Brain microvascular endothelial cell (primary cell): ENCODE measurements around the gene ZBTB46.

Experiments used
- DNase-seq: peaks from one replicate; pipeline ENCODE4 v3.0.0-alpha.2; 2020
- H3K27ac ChIP-seq: fragments of 250-450 bp; sonication (Bioruptor Pico); 2 replicates; pipeline ENCODE4 v1.5.1; 2020; ENCODE audit warnings: mild to moderate bottlenecking, moderate library complexity
- H3K27me3 ChIP-seq: fragments of 250-450 bp; sonication (Bioruptor Pico); replicated peaks from 2 replicates; pipeline ENCODE4 v1.5.1; 2020; ENCODE audit warnings: mild to moderate bottlenecking
- H3K36me3 ChIP-seq: fragments of 250-450 bp; sonication (Bioruptor Pico); replicated peaks from 2 replicates; pipeline ENCODE4 v1.5.1; 2020; ENCODE audit warnings: mild to moderate bottlenecking
- H3K4me3 ChIP-seq: 2 replicates; pipeline ENCODE4 v1.5.1; 2011; ENCODE audit warnings: low read depth, mild to moderate bottlenecking, control low read depth, low read length, moderate library complexity
- CTCF ChIP-seq: IDR thresholded peaks from 2 replicates; pipeline ENCODE4 v1.5.1; 2011; ENCODE audit warnings: low read depth, mild to moderate bottlenecking, moderate library complexity, low read length, control low read depth, inconsistent platforms; ENCODE audit errors: missing control alignments
- in situ Hi-C: cut with HindIII; loops from 2 replicates; pipeline ENCODE4 v1.10.0; 2017; ENCODE audit warnings: low sequenced_read_pairs, low pct_ligation_motif_present

Gene ZBTB46

GRCh38 chr20:63765902-63766301 lies 65.2 kb downstream of the ZBTB46 start:
- H3K27ac ChIP-seq = no peak overlapping the region
- no peak for TF ChIP-seq CTCF
- H3K4me3 ChIP-seq = no peak overlapping the region
- DNase-seq = no peak
- no peaks in the 10 kb centered on the region for H3K36me3 ChIP-seq
- in situ Hi-C loops = no loop called here
- H3K27me3 ChIP-seq = no peaks in the 10 kb centered on the region

- Histone ChIP-seq H3K36me3 (no peaks in the 10 kb centered on the region), H3K4me3 (no peak overlapping the region), H3K27ac (no peak overlapping the region), H3K27me3 (no peaks in the 10 kb centered on the region)
- in situ Hi-C loops = no loop called here
- no peak for TF ChIP-seq CTCF
- no peak for DNase-seq
These were observed 65.8 kb downstream of the ZBTB46 start for GRCh38 chr20:63765082-63765873.

- Histone ChIP-seq H3K27ac (no peak overlapping the region), H3K4me3 (no peak overlapping the region), H3K36me3 (no peaks in the 10 kb centered on the region), H3K27me3 (no peaks in the 10 kb centered on the region)
- DNase-seq = no peak
- in situ Hi-C loops = no loop called here
- TF ChIP-seq CTCF = no peak
These were observed 71.6 kb downstream of the ZBTB46 start for GRCh38 chr20:63759377-63759901.

GRCh38 chr20:63758152-63758551 lies 72.9 kb downstream of the ZBTB46 start:
- TF ChIP-seq CTCF = no peak
- H3K36me3 ChIP-seq = no peaks in the 10 kb centered on the region
- H3K4me3 ChIP-seq = no peak overlapping the region
- in situ Hi-C loops = no loop called here
- no peak overlapping the region for H3K27ac ChIP-seq
- H3K27me3 ChIP-seq = no peaks in the 10 kb centered on the region
- no peak for DNase-seq

GRCh38 chr20:63756648-63756991 lies 74.4 kb downstream of the ZBTB46 start:
- DNase-seq = no peak
- in situ Hi-C loops = no loop called here
- no peak for TF ChIP-seq CTCF

More at GRCh38 chr20:63756648-63756991, 74.4 kb downstream of the ZBTB46 start:
- no peak overlapping the region for H3K27ac ChIP-seq
- H3K27me3 ChIP-seq = no peaks in the 10 kb centered on the region
- H3K36me3 ChIP-seq = no peaks in the 10 kb centered on the region
- H3K4me3 ChIP-seq = no peak overlapping the region
